GM20000 (cell line): ENCODE measurements around the gene SLX4IP.

Experiments
- DNase-seq: peaks from one replicate; pipeline ENCODE4 v3.0.0; 2012; ENCODE audit warnings: low spot score
- CTCF ChIP-seq: IDR thresholded peaks from 2 replicates; pipeline ENCODE4 v1.5.1; 2012; ENCODE audit warnings: mild to moderate bottlenecking, control low read depth; ENCODE audit errors: extremely low read depth, missing control alignments

Gene SLX4IP

GRCh38 chr20:10594296-10594868 lies 159.3 kb downstream of the SLX4IP start:
- TF ChIP-seq CTCF: no peak
- no peak for DNase-seq

GRCh38 chr20:10595266-10595665 lies 160.2 kb downstream of the SLX4IP start:
- no peak for DNase-seq
- TF ChIP-seq CTCF: no peak

GRCh38 chr20:10595985-10596384 lies 160.9 kb downstream of the SLX4IP start:
- TF ChIP-seq CTCF: no peak
- no peak for DNase-seq

GRCh38 chr20:10596710-10597121 lies 161.6 kb downstream of the SLX4IP start:
- no peak for DNase-seq
- TF ChIP-seq CTCF: no peak

- TF ChIP-seq CTCF: no peak
- DNase-seq: no peak
These were observed 162.5 kb downstream of the SLX4IP start for GRCh38 chr20:10597637-10598036.

GRCh38 chr20:10602221-10602871 lies 167.2 kb downstream of the SLX4IP start:
- no peak for TF ChIP-seq CTCF
- no peak for DNase-seq

GRCh38 chr20:10603378-10603777 lies 168.3 kb downstream of the SLX4IP start:
- TF ChIP-seq CTCF: no peak
- no peak for DNase-seq
